ENCODE data around the gene BMPR1A.

Gene BMPR1A

GRCh38 chr10:86981716-86982115 lies 225.3 kb downstream of the BMPR1A start:
- in situ Hi-C loops (cut with MboI; ENCODE audit: low sequenced_read_pairs), result no loop called here
